ENCODE results near the gene RNF5. TPM values are rescaled to one million over a fixed set of nuclear protein-coding genes. Genes with fewer than 3 reads are reported as not detected.

The RNF5 gene
- total and polyA plus RNA-seq, 9 of the 15 experiments (the other 6 are each of a cell fraction or from before 2014, with no cell fraction given) = 62.2 to 245 (median 129) TPM

DNA sequence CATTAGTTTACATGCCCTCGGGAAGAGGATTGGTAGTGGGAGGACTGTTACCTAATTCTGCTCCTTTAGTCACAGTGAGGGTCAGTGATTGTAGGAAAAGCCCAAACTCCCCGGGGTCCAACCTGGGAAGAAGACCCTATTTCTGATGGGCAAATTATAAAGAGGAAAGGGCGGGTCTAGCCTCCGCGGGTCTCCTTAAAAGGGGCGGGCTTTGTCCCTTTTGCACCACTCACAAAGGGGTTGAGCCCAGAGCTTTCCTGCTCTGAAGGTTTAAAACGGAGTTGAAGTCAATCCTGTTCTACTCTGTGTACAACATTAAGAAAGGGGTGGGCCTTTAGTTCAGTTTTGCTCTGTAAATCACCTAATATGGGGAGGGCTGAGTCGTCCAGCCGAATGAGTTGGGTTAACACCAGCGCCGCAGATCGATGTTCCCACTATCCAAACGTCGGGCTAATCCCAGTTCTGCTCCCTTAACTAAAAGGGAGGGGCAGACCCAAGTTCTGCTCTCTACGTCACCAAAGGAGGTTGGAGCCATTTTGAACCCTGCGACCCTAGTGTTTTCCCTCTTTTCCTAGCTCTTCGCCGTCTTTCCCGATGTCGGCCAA lies 920 bp upstream of the RNF5 start (continued):
- TF ChIP-seq RB1 (IDR thresholded peaks at IDR 0.05; ENCODE audit: low read depth) = peak; percentile 34
- TF ChIP-seq SP1 (CRISPR knock-in tag; IDR thresholded peaks at IDR 0.05) = peak; percentile 69
- TF ChIP-seq CHCHD3 (CRISPR knock-in tag; IDR thresholded peaks at IDR 0.05) = 0 out of 2 replicates have a peak, but pooled peaks have one; percentile 7
- TF ChIP-seq, protein P1, sequence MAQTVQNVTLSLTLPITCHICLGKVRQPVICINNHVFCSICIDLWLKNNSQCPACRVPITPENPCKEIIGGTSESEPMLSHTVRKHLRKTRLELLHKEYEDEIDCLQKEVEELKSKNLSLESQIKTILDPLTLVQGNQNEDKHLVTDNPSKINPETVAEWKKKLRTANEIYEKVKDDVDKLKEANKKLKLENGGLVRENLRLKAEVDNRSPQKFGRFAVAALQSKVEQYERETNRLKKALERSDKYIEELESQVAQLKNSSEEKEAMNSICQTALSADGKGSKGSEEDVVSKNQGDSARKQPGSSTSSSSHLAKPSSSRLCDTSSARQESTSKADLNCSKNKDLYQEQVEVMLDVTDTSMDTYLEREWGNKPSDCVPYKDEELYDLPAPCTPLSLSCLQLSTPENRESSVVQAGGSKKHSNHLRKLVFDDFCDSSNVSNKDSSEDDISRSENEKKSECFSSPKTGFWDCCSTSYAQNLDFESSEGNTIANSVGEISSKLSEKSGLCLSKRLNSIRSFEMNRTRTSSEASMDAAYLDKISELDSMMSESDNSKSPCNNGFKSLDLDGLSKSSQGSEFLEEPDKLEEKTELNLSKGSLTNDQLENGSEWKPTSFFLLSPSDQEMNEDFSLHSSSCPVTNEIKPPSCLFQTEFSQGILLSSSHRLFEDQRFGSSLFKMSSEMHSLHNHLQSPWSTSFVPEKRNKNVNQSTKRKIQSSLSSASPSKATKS (CRISPR knock-in tag; IDR thresholded peaks at IDR 0.05) = no peak
- no peak for TF ChIP-seq POLR2B (IDR thresholded peaks at IDR 0.05; ENCODE audit: low read depth, partially characterized antibody)
- TF ChIP-seq TEAD1 (CRISPR knock-in tag; IDR thresholded peaks at IDR 0.05) = 0 out of 4 replicates have a peak, but pooled peaks have one; percentile 32 to 43
- no peak for TF ChIP-seq PHTF2 (CRISPR knock-in tag; IDR thresholded peaks at IDR 0.05)
- TF ChIP-seq, protein P2, sequence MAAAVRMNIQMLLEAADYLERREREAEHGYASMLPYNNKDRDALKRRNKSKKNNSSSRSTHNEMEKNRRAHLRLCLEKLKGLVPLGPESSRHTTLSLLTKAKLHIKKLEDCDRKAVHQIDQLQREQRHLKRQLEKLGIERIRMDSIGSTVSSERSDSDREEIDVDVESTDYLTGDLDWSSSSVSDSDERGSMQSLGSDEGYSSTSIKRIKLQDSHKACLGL (CRISPR knock-in tag; IDR thresholded peaks at IDR 0.05; ENCODE audit: borderline replicate concordance, poor library complexity, severe bottlenecking) = no peak
- TF ChIP-seq, protein P3, sequence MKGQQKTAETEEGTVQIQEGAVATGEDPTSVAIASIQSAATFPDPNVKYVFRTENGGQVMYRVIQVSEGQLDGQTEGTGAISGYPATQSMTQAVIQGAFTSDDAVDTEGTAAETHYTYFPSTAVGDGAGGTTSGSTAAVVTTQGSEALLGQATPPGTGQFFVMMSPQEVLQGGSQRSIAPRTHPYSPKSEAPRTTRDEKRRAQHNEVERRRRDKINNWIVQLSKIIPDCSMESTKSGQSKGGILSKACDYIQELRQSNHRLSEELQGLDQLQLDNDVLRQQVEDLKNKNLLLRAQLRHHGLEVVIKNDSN (CRISPR knock-in tag; IDR thresholded peaks at IDR 0.05) = no peak; the same call in 1 of the 2 replicates
- no peak for TF ChIP-seq HDGF (IDR thresholded peaks at IDR 0.05)
- peak; percentile 65; the same call in 1 of the 2 replicates for TF ChIP-seq DIDO1 (tag; IDR thresholded peaks at IDR 0.05; ENCODE audit: low read depth)
- no peak for TF ChIP-seq MED1 (CRISPR knock-in tag; IDR thresholded peaks at IDR 0.05; ENCODE audit: borderline replicate concordance)
- TF ChIP-seq, protein P4, sequence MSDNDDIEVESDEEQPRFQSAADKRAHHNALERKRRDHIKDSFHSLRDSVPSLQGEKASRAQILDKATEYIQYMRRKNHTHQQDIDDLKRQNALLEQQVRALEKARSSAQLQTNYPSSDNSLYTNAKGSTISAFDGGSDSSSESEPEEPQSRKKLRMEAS (CRISPR knock-in tag; IDR thresholded peaks at IDR 0.05) = no peak
- TF ChIP-seq ZNF79 (CRISPR knock-in tag; IDR thresholded peaks at IDR 0.05; ENCODE audit: low read depth) = peak; percentile 19; the same call in 1 of the 2 replicates
- TF ChIP-seq, protein P5, sequence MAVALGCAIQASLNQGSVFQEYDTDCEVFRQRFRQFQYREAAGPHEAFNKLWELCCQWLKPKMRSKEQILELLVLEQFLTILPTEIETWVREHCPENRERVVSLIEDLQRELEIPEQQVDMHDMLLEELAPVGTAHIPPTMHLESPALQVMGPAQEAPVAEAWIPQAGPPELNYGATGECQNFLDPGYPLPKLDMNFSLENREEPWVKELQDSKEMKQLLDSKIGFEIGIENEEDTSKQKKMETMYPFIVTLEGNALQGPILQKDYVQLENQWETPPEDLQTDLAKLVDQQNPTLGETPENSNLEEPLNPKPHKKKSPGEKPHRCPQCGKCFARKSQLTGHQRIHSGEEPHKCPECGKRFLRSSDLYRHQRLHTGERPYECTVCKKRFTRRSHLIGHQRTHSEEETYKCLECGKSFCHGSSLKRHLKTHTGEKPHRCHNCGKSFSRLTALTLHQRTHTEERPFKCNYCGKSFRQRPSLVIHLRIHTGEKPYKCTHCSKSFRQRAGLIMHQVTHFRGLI (CRISPR knock-in tag; IDR thresholded peaks at IDR 0.05) = peak; percentile 29; the same call in 1 of the 2 replicates
- no peak for TF ChIP-seq ZNF668 (CRISPR knock-in tag; IDR thresholded peaks at IDR 0.05)
- 0 out of 2 replicates have a peak, but pooled peaks have one; percentile 26 for TF ChIP-seq ZNF253 (CRISPR knock-in tag; conservative IDR thresholded peaks at IDR 0.05)
- no peak for TF ChIP-seq TOE1 (IDR thresholded peaks at IDR 0.05; ENCODE audit: borderline replicate concordance)
- TF ChIP-seq TOE1 (CRISPR knock-in tag; IDR thresholded peaks at IDR 0.05; ENCODE audit: borderline replicate concordance, low read depth) = no peak
- TF ChIP-seq RAD51 (IDR thresholded peaks at IDR 0.05; ENCODE audit: borderline replicate concordance, low read depth) = no peak
- TF ChIP-seq ELF1 (tag; IDR thresholded peaks at IDR 0.05) = peak; percentile 40; the same call in 1 of the 2 replicates
- peak; percentile 59; the same call in 1 of the 2 replicates for TF ChIP-seq CBFB (CRISPR knock-in tag; IDR thresholded peaks at IDR 0.05)

Data from K562 (cell line).